Stimulated activated naive CD8-positive, alpha-beta T cell treated with anti-CD3 and anti-CD28 coated beads, Interleukin-15, Interleukin-2, amounts not matched to agents 100 ng/mL and 50 ng/mL, for 24 hours (primary cell): ENCODE measurements around the gene TEKT5.
"Not testable (repeated sequence)": the region's sequence is repeated elsewhere in the genome, so short reads cannot be mapped to it uniquely, and the experiment has no call there.

Experiments used
- H3K27ac Mint-ChIP-seq: one replicate; pipeline ENCODE4 v1.8.0; 2021; ENCODE audit warnings: mild to moderate bottlenecking, mixed read lengths
- H3K27me3 Mint-ChIP-seq: one replicate; pipeline ENCODE4 v1.8.0; 2021; ENCODE audit warnings: mixed read lengths
- H3K36me3 Mint-ChIP-seq: one replicate; pipeline ENCODE4 v1.8.0; 2021; ENCODE audit warnings: low read depth, mixed read lengths
- H3K4me1 Mint-ChIP-seq: one replicate; pipeline ENCODE4 v1.8.0; 2021; ENCODE audit warnings: low read depth, mixed read lengths
- H3K4me3 Mint-ChIP-seq: one replicate; pipeline ENCODE4 v1.8.0; 2021; ENCODE audit warnings: mild to moderate bottlenecking, mixed read lengths
- H3K9me3 Mint-ChIP-seq: one replicate; pipeline ENCODE4 v1.8.0; 2021; ENCODE audit warnings: mixed read lengths

The TEKT5 gene

GRCh38 chr16:10656618-10657017 is 38.1 kb downstream of the TEKT5 start:
- H3K27ac Mint-ChIP-seq = no peak overlapping the region
- H3K9me3 Mint-ChIP-seq = no peaks in the 10 kb centered on the region
- H3K36me3 Mint-ChIP-seq = no peaks in the 10 kb centered on the region
- no peak overlapping the region for H3K4me3 Mint-ChIP-seq
- peaks cover 4% of the 10 kb centered on the region for H3K27me3 Mint-ChIP-seq
- H3K4me1 Mint-ChIP-seq = no peaks in the 10 kb centered on the region

GRCh38 chr16:10655415-10655977 is 39.2 kb downstream of the TEKT5 start:
- Mint-ChIP-seq H3K27me3 (peaks cover 4% of the 10 kb centered on the region), H3K4me3 (no peak overlapping the region), H3K4me1 (no peaks in the 10 kb centered on the region), H3K36me3 (no peaks in the 10 kb centered on the region), H3K27ac (no peak overlapping the region), H3K9me3 (no peaks in the 10 kb centered on the region)

- Mint-ChIP-seq H3K4me1 (no peaks in the 10 kb centered on the region), H3K4me3 (no peak overlapping the region), H3K36me3 (no peaks in the 10 kb centered on the region), H3K27me3 (peaks cover 4% of the 10 kb centered on the region), H3K9me3 (no peaks in the 10 kb centered on the region), H3K27ac (no peak overlapping the region)
Measured at GRCh38 chr16:10654592-10655414, 39.9 kb downstream of the TEKT5 start.

GRCh38 chr16:10652730-10653590 is 41.8 kb downstream of the TEKT5 start:
- no peak overlapping the region for H3K4me3 Mint-ChIP-seq
- no peaks in the 10 kb centered on the region for H3K9me3 Mint-ChIP-seq
- no peaks in the 10 kb centered on the region for H3K36me3 Mint-ChIP-seq
- no peaks in the 10 kb centered on the region for H3K4me1 Mint-ChIP-seq
- no peak overlapping the region for H3K27ac Mint-ChIP-seq
- peaks cover 3% of the 10 kb centered on the region for H3K27me3 Mint-ChIP-seq

- H3K4me3 Mint-ChIP-seq, H3K9me3 Mint-ChIP-seq, H3K27me3 Mint-ChIP-seq, H3K4me1 Mint-ChIP-seq, H3K27ac Mint-ChIP-seq, H3K36me3 Mint-ChIP-seq: not testable (repeated sequence)
Measured at GRCh38 chr16:10649098-10649497, 45.6 kb downstream of the TEKT5 start.

GRCh38 chr16:10647721-10648296 is 46.9 kb downstream of the TEKT5 start:
- Mint-ChIP-seq H3K36me3 (no peaks in the 10 kb centered on the region), H3K9me3 (no peaks in the 10 kb centered on the region), H3K27ac (no peak overlapping the region)

GRCh38 chr16:10647264-10647720 is 47.4 kb downstream of the TEKT5 start:
- no peaks in the 10 kb centered on the region for H3K9me3 Mint-ChIP-seq
- H3K27ac Mint-ChIP-seq = no peak overlapping the region
- no peaks in the 10 kb centered on the region for H3K36me3 Mint-ChIP-seq
- no peaks in the 10 kb centered on the region for H3K4me1 Mint-ChIP-seq
- no peaks in the 10 kb centered on the region for H3K27me3 Mint-ChIP-seq
- no peak overlapping the region for H3K4me3 Mint-ChIP-seq

More at GRCh38 chr16:10647721-10648296, 46.9 kb downstream of the TEKT5 start:
- Mint-ChIP-seq H3K4me3 (no peak overlapping the region), H3K27me3 (no peaks in the 10 kb centered on the region), H3K4me1 (no peaks in the 10 kb centered on the region)

GRCh38 chr16:10646581-10647263 is 48.0 kb downstream of the TEKT5 start:
- H3K36me3 Mint-ChIP-seq = no peaks in the 10 kb centered on the region
- no peak overlapping the region for H3K4me3 Mint-ChIP-seq
- no peaks in the 10 kb centered on the region for H3K4me1 Mint-ChIP-seq
- no peaks in the 10 kb centered on the region for H3K9me3 Mint-ChIP-seq
- no peak overlapping the region for H3K27ac Mint-ChIP-seq
- peaks cover 4% of the 10 kb centered on the region for H3K27me3 Mint-ChIP-seq

- Mint-ChIP-seq H3K36me3 (no peaks in the 10 kb centered on the region), H3K9me3 (no peaks in the 10 kb centered on the region), H3K27ac (no peak overlapping the region), H3K4me3 (no peak overlapping the region), H3K4me1 (no peaks in the 10 kb centered on the region), H3K27me3 (peaks cover 4% of the 10 kb centered on the region)
Measured at GRCh38 chr16:10646228-10646580, 48.5 kb downstream of the TEKT5 start.

GRCh38 chr16:10644092-10644491 is 50.6 kb downstream of the TEKT5 start:
- H3K9me3 Mint-ChIP-seq = no peaks in the 10 kb centered on the region
- no peak overlapping the region for H3K27ac Mint-ChIP-seq
- H3K4me3 Mint-ChIP-seq = no peak overlapping the region
- H3K36me3 Mint-ChIP-seq = no peaks in the 10 kb centered on the region
- H3K27me3 Mint-ChIP-seq = peaks cover 4% of the 10 kb centered on the region
- H3K4me1 Mint-ChIP-seq = no peaks in the 10 kb centered on the region

- H3K27me3 Mint-ChIP-seq = peaks cover 4% of the 10 kb centered on the region
- H3K9me3 Mint-ChIP-seq = no peaks in the 10 kb centered on the region
- no peaks in the 10 kb centered on the region for H3K4me1 Mint-ChIP-seq
- no peak overlapping the region for H3K27ac Mint-ChIP-seq
- no peaks in the 10 kb centered on the region for H3K36me3 Mint-ChIP-seq
- no peak overlapping the region for H3K4me3 Mint-ChIP-seq
Measured at GRCh38 chr16:10642964-10643363, 51.8 kb downstream of the TEKT5 start.

- no peaks in the 10 kb centered on the region for H3K4me1 Mint-ChIP-seq
- H3K4me3 Mint-ChIP-seq = no peak overlapping the region
- no peaks in the 10 kb centered on the region for H3K36me3 Mint-ChIP-seq
- no peak overlapping the region for H3K27ac Mint-ChIP-seq
- H3K9me3 Mint-ChIP-seq = no peaks in the 10 kb centered on the region
- peaks cover 4% of the 10 kb centered on the region for H3K27me3 Mint-ChIP-seq
Measured at GRCh38 chr16:10641953-10642949, 52.5 kb downstream of the TEKT5 start.

GRCh38 chr16:10641555-10641952 is 53.2 kb downstream of the TEKT5 start:
- no peaks in the 10 kb centered on the region for H3K9me3 Mint-ChIP-seq
- H3K27ac Mint-ChIP-seq = no peak overlapping the region
- no peaks in the 10 kb centered on the region for H3K36me3 Mint-ChIP-seq
- no peaks in the 10 kb centered on the region for H3K4me1 Mint-ChIP-seq
- no peak overlapping the region for H3K4me3 Mint-ChIP-seq
- H3K27me3 Mint-ChIP-seq = peaks cover 4% of the 10 kb centered on the region
